Progenitor cell of endocrine pancreas (in vitro differentiated cells): ENCODE results near the gene REC8. TPM values are rescaled to one million over a fixed set of nuclear protein-coding genes. Genes with fewer than 3 reads are reported as not detected.

Source experiments
- DNase-seq: peaks from one replicate; pipeline ENCODE4 v3.0.0; 2021; ENCODE audit warnings: low spot score; ENCODE audit not compliant: unreplicated experiment
- H3K27ac Mint-ChIP-seq: 2 replicates; pipeline ENCODE4 v1.8.0; 2021; ENCODE audit warnings: mild to moderate bottlenecking, moderate library complexity, mixed read lengths
- H3K27me3 Mint-ChIP-seq: 2 replicates; pipeline ENCODE4 v1.8.0; 2021; ENCODE audit warnings: mixed read lengths
- H3K36me3 Mint-ChIP-seq: 2 replicates; pipeline ENCODE4 v1.8.0; 2022; ENCODE audit warnings: mixed read lengths; ENCODE audit not compliant: insufficient read depth
- H3K4me1 Mint-ChIP-seq: 2 replicates; pipeline ENCODE4 v1.8.0; 2021; ENCODE audit warnings: low read depth, mixed read lengths
- H3K4me3 Mint-ChIP-seq: 2 replicates; pipeline ENCODE4 v1.8.0; 2021; ENCODE audit warnings: low read depth, mild to moderate bottlenecking, moderate library complexity, mixed read lengths
- H3K9me3 Mint-ChIP-seq: 2 replicates; pipeline ENCODE4 v1.8.0; 2021; ENCODE audit warnings: low read depth, mixed read lengths
- CTCF ChIP-seq: fragments of 200-600 bp; sonication (generic); IDR thresholded peaks from one replicate; pipeline ENCODE4 v1.5.0; 2021; ENCODE audit warnings: antibody characterized with exemption, mild to moderate bottlenecking; ENCODE audit not compliant: unreplicated experiment
- total RNA-seq: library from RNA; stranded (reverse); gene quantifications from 2 replicates; pipeline ENCODE4 v1.2.1, GENCODE V29; 2021

REC8 gene
- total RNA-seq, 1 donor from 2014 or later, result 408 TPM

- no peak for TF ChIP-seq CTCF
- no peak for DNase-seq
- peak overlapping the region; percentile 97 for H3K27ac Mint-ChIP-seq
These were observed 26.0 kb upstream of the REC8 start for GRCh38 chr14:24145690-24146452.

GRCh38 chr14:24146453-24146977 lies 25.4 kb upstream of the REC8 start, which contains the start of gene PSME2:
PSME2 (minus strand) TSS chr14:24146610; CDS start chr14:24146581, 29 bp downstream.
- DNase-seq, result peak; percentile 96
- no peaks in the 10 kb centered on the region for H3K9me3 Mint-ChIP-seq
- H3K36me3 Mint-ChIP-seq, result peaks cover 7% of the 10 kb centered on the region
- no peaks in the 10 kb centered on the region for H3K27me3 Mint-ChIP-seq
- H3K4me1 Mint-ChIP-seq, result peaks cover 22% of the 10 kb centered on the region
- peak; percentile 12 for TF ChIP-seq CTCF
- H3K4me3 Mint-ChIP-seq, result peak within 1 kb of the TSS; percentile 99
- peak within 1 kb of the TSS; percentile 97 for H3K27ac Mint-ChIP-seq

More at GRCh38 chr14:24145690-24146452, 26.0 kb upstream of the REC8 start:
- Mint-ChIP-seq H3K4me1 (peaks cover 23% of the 10 kb centered on the region), H3K4me3 (peak overlapping the region; percentile 99), H3K36me3 (peaks cover 7% of the 10 kb centered on the region), H3K27me3 (no peaks in the 10 kb centered on the region), H3K9me3 (no peaks in the 10 kb centered on the region)

- Mint-ChIP-seq H3K36me3 (peaks cover 9% of the 10 kb centered on the region), H3K27ac (peak within 1 kb of the TSS; percentile 97)
- TF ChIP-seq CTCF, result no peak
These were observed 24.7 kb upstream of the REC8 start, which contains the start of gene RNF31 for GRCh38 chr14:24146978-24147760. RNF31 (plus strand) TSS chr14:24147498; CDS start chr14:24147699, 201 bp downstream.

GRCh38 chr14:24147761-24148428 lies 24.0 kb upstream of the REC8 start:
- peak overlapping the region; percentile 87 for H3K27ac Mint-ChIP-seq
- no peaks in the 10 kb centered on the region for H3K27me3 Mint-ChIP-seq
- peaks cover 9% of the 10 kb centered on the region for H3K36me3 Mint-ChIP-seq
- peak overlapping the region; percentile 99 for H3K4me3 Mint-ChIP-seq
- no peaks in the 10 kb centered on the region for H3K9me3 Mint-ChIP-seq
- TF ChIP-seq CTCF, result no peak
- H3K4me1 Mint-ChIP-seq, result peaks cover 18% of the 10 kb centered on the region
- no peak for DNase-seq

More at GRCh38 chr14:24146978-24147760, 24.7 kb upstream of the REC8 start, which contains the start of gene RNF31:
- H3K4me1 Mint-ChIP-seq, result peaks cover 18% of the 10 kb centered on the region
- H3K4me3 Mint-ChIP-seq, result peak within 1 kb of the TSS; percentile 99
- DNase-seq, result peak; percentile 90
- H3K27me3 Mint-ChIP-seq, result no peaks in the 10 kb centered on the region
- no peaks in the 10 kb centered on the region for H3K9me3 Mint-ChIP-seq
